ENCODE data around the gene SH3RF1. TPM values are rescaled to one million over a fixed set of nuclear protein-coding genes. Genes with fewer than 3 reads are reported as not detected.

The SH3RF1 gene
- total and polyA plus RNA-seq, 10 of the 15 experiments (the other 5 are each of a cell fraction or from before 2014, with no cell fraction given) = 4.5 to 22.5 (median 10.4) TPM

DNA sequence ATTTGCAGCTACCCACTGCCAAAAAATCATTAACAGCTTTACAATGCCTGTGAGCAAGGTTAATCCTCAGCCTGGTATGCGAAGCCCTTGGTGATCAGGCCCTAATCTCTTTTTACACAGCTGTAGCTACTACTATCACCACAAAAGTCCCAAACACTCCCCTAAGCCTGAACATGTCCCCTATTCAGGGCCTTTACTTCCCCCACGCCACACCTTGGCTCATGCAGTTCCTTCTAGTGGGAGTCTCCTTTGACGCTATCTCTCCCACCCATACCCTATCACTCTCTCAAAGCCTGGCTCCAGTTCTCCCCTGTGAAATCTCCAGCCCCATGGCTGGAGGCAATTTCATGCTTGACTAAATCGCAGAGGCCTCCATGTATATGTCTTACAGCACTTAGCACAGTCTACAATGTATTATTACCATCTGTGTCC lies 170.1 kb downstream of the SH3RF1 start (continued):
- TF ChIP-seq, protein P1, sequence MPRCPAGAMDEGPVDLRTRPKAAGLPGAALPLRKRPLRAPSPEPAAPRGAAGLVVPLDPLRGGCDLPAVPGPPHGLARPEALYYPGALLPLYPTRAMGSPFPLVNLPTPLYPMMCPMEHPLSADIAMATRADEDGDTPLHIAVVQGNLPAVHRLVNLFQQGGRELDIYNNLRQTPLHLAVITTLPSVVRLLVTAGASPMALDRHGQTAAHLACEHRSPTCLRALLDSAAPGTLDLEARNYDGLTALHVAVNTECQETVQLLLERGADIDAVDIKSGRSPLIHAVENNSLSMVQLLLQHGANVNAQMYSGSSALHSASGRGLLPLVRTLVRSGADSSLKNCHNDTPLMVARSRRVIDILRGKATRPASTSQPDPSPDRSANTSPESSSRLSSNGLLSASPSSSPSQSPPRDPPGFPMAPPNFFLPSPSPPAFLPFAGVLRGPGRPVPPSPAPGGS (IDR thresholded peaks at IDR 0.05; ENCODE audit: borderline replicate concordance, insufficient read depth, low read depth, low read length, poor library complexity, severe bottlenecking) = no peak
- TF ChIP-seq BRCA1 (IDR thresholded peaks at IDR 0.05; ENCODE audit: low read depth, low read length) (no peak), BMI1 (IDR thresholded peaks at IDR 0.05; ENCODE audit: borderline replicate concordance) (no peak), HDAC2 (IDR thresholded peaks at IDR 0.05) (no peak)
- TF ChIP-seq, protein P2, sequence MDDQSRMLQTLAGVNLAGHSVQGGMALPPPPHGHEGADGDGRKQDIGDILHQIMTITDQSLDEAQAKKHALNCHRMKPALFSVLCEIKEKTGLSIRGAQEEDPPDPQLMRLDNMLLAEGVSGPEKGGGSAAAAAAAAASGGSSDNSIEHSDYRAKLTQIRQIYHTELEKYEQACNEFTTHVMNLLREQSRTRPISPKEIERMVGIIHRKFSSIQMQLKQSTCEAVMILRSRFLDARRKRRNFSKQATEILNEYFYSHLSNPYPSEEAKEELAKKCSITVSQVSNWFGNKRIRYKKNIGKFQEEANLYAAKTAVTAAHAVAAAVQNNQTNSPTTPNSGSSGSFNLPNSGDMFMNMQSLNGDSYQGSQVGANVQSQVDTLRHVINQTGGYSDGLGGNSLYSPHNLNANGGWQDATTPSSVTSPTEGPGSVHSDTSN (IDR thresholded peaks at IDR 0.05; ENCODE audit: insufficient replicate concordance, low read depth, low read length) = no peak
- TF ChIP-seq, protein P3, sequence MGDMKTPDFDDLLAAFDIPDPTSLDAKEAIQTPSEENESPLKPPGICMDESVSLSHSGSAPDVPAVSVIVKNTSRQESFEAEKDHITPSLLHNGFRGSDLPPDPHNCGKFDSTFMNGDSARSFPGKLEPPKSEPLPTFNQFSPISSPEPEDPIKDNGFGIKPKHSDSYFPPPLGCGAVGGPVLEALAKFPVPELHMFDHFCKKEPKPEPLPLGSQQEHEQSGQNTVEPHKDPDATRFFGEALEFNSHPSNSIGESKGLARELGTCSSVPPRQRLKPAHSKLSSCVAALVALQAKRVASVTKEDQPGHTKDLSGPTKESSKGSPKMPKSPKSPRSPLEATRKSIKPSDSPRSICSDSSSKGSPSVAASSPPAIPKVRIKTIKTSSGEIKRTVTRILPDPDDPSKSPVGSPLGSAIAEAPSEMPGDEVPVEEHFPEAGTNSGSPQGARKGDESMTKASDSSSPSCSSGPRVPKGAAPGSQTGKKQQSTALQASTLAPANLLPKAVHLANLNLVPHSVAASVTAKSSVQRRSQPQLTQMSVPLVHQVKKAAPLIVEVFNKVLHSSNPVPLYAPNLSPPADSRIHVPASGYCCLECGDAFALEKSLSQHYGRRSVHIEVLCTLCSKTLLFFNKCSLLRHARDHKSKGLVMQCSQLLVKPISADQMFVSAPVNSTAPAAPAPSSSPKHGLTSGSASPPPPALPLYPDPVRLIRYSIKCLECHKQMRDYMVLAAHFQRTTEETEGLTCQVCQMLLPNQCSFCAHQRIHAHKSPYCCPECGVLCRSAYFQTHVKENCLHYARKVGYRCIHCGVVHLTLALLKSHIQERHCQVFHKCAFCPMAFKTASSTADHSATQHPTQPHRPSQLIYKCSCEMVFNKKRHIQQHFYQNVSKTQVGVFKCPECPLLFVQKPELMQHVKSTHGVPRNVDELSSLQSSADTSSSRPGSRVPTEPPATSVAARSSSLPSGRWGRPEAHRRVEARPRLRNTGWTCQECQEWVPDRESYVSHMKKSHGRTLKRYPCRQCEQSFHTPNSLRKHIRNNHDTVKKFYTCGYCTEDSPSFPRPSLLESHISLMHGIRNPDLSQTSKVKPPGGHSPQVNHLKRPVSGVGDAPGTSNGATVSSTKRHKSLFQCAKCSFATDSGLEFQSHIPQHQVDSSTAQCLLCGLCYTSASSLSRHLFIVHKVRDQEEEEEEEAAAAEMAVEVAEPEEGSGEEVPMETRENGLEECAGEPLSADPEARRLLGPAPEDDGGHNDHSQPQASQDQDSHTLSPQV (IDR thresholded peaks at IDR 0.05) = no peak

Data from GM12878 (cell line).